ENCODE measurements around the gene RNLS. TPM values are rescaled to one million over a fixed set of nuclear protein-coding genes. Genes with fewer than 3 reads are reported as not detected.

Gene RNLS
- total RNA-seq, 1 experiment from 2014 or later: not detected

GRCh38 chr10:88232029-88232895, 350.9 kb downstream of the RNLS start:
- Histone ChIP-seq H3K36me3 (ENCODE audit: control insufficient read depth in 1 of 2, insufficient read depth in 2 of 2, low read length in 2 of 2) (no peaks in the 10 kb centered on the region), H3K9me3 (ENCODE audit: control insufficient read depth in 1 of 2, insufficient read depth in 1 of 2, low read depth in 1 of 2, low read length in 2 of 2) (no peaks in the 10 kb centered on the region), H3K4me1 (ENCODE audit: control insufficient read depth in 1 of 2, insufficient read depth in 2 of 2, low read length in 2 of 2) (peaks cover 0 to 5% of the 10 kb centered on the region in 2 experiments; a peak in 1 of 4 replicates), H3K9me2 (ENCODE audit: insufficient read depth) (no peaks in the 10 kb centered on the region; the same call in 1 of the 2 replicates), H3K27me3 (ENCODE audit: insufficient read depth, low read length) (no peaks in the 10 kb centered on the region), H4K20me1 (ENCODE audit: insufficient read depth) (no peaks in the 10 kb centered on the region), H3K79me2 (ENCODE audit: insufficient read depth, low read length) (no peaks in the 10 kb centered on the region), H3K9ac (ENCODE audit: low read length) (no peak overlapping the region), H3K4me2 (ENCODE audit: low read length) (no peak overlapping the region), H3K4me3 (replicated peaks in 1 of 2; ENCODE audit: low read depth in 1 of 2, low read length in 2 of 2) (no peak overlapping the region), H3K27ac (ENCODE audit: low read depth, low read length) (no peak overlapping the region), H2AFZ (ENCODE audit: low read depth, low read length, poor library complexity, severe bottlenecking) (no peak overlapping the region)
- CTCF ChIA-PET: no interaction called here
- no peak for TF ChIP-seq FOSL1 (IDR thresholded peaks at IDR 0.05; ENCODE audit: low read depth)
- no peak for TF ChIP-seq MAX (IDR thresholded peaks at IDR 0.05)
- TF ChIP-seq EGR1 (IDR thresholded peaks at IDR 0.05; ENCODE audit: low read depth): no peak
- no peak for TF ChIP-seq SIN3A (IDR thresholded peaks at IDR 0.05; ENCODE audit: low read depth)
- TF ChIP-seq ELF1 (IDR thresholded peaks at IDR 0.05; ENCODE audit: borderline replicate concordance, low read depth): no peak
- no peak for TF ChIP-seq CTCF (IDR thresholded peaks at IDR 0.05 in 2 of 3, conservative IDR thresholded peaks at IDR 0.05 in 1 of 3; ENCODE audit: borderline replicate concordance in 1 of 3, insufficient read depth in 1 of 3, low read depth in 2 of 3, low read length in 2 of 3)
- TF ChIP-seq SRF (IDR thresholded peaks at IDR 0.05; ENCODE audit: low read depth): no peak
- ATAC-seq (no peak), DNase-seq (ENCODE audit: low read depth, low spot score) (no peak)
- no TSS peak for BruUV-seq (replicated peaks)
- POLR2A ChIA-PET: no interaction called here
- RAD21 ChIA-PET (ENCODE audit: low non-redundant PET in 1 of 2, low total read pairs in 2 of 2, uncharacterized antibody in 2 of 2, unreplicated experiment in 2 of 2): no interaction called here
- intact Hi-C loops (cut with micrococcal nuclease): no loop called here

Measured in HCT116 (cell line).